Measurements from ENCODE around the gene OR51I1.

The OR51I1 gene

DNA sequence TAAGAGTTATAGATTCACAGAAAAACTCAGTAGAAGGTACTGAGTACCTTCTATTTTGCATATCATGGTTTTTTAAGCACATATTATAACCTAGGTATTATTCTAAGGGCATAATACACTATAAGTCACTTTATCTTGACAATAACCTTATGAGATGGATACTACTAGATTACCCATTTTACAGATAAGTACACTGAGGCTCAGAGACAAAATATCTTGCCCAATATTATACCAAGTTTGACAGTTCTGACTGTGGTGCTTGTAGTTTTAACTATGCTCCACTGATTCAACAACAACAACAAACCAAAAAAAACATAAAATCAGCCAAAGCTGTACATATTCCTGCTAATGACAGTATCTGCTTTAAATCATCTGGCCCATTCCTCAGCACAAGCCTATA, 47.2 kb downstream of the OR51I1 start:
- TF ChIP-seq, protein P1, sequence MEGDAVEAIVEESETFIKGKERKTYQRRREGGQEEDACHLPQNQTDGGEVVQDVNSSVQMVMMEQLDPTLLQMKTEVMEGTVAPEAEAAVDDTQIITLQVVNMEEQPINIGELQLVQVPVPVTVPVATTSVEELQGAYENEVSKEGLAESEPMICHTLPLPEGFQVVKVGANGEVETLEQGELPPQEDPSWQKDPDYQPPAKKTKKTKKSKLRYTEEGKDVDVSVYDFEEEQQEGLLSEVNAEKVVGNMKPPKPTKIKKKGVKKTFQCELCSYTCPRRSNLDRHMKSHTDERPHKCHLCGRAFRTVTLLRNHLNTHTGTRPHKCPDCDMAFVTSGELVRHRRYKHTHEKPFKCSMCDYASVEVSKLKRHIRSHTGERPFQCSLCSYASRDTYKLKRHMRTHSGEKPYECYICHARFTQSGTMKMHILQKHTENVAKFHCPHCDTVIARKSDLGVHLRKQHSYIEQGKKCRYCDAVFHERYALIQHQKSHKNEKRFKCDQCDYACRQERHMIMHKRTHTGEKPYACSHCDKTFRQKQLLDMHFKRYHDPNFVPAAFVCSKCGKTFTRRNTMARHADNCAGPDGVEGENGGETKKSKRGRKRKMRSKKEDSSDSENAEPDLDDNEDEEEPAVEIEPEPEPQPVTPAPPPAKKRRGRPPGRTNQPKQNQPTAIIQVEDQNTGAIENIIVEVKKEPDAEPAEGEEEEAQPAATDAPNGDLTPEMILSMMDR (IDR thresholded peaks at IDR 0.05; ENCODE audit: control insufficient read depth, insufficient read depth, low read depth, low read length, missing control alignments): no peak
- H3K4me3 ChIP-seq (ENCODE audit: control insufficient read depth, low read depth, low read length): no peak overlapping the region
- DNase-seq (ENCODE audit: low read depth): no peak

Data from AG09309 (cell line).